SKM-1 treated with dmso at 0.1 percent for 144 hours (cell line): Measurements from ENCODE around the gene MSN.

ENCODE experiments used
- DNase-seq: peaks from one replicate; lab custom pipeline; 2025; ENCODE audit not compliant: unreplicated experiment; lab: John Stamatoyannopoulos, UW

The MSN gene

GRCh38 chrX:65671966-65672365, 4.5 kb downstream of the MSN start:
- no peak for DNase-seq

GRCh38 chrX:65673857-65674203, 6.4 kb downstream of the MSN start:
- DNase-seq = no peak

GRCh38 chrX:65674204-65674893, 6.9 kb downstream of the MSN start:
- no peak for DNase-seq

- DNase-seq = no peak
These were observed 10.6 kb downstream of the MSN start for GRCh38 chrX:65677954-65678469.

- peak; percentile 53 for DNase-seq
These were observed 11.7 kb downstream of the MSN start for GRCh38 chrX:65679071-65679540.

GRCh38 chrX:65681810-65682209, 14.4 kb downstream of the MSN start:
- DNase-seq = no peak

GRCh38 chrX:65685112-65685511, 17.7 kb downstream of the MSN start:
- DNase-seq = no peak

GRCh38 chrX:65686236-65686635, 18.8 kb downstream of the MSN start:
- no peak for DNase-seq

- DNase-seq = no peak
These were observed 19.9 kb downstream of the MSN start for GRCh38 chrX:65687367-65687766.

GRCh38 chrX:65688403-65688871, 21.0 kb downstream of the MSN start:
- DNase-seq = peak; percentile 35

- no peak for DNase-seq
These were observed 21.9 kb downstream of the MSN start for GRCh38 chrX:65689377-65689776.

- no peak for DNase-seq
These were observed 22.8 kb downstream of the MSN start for GRCh38 chrX:65690057-65690855.

GRCh38 chrX:65695849-65696449, 28.5 kb downstream of the MSN start:
- DNase-seq = no peak

- no peak for DNase-seq
These were observed 29.2 kb downstream of the MSN start for GRCh38 chrX:65696613-65697012.

- DNase-seq = peak; percentile 9
These were observed 29.8 kb downstream of the MSN start for GRCh38 chrX:65697211-65697641.

- peak; percentile 78 for DNase-seq
These were observed 30.7 kb downstream of the MSN start for GRCh38 chrX:65697915-65698796.

- no peak for DNase-seq
These were observed 35.5 kb downstream of the MSN start for GRCh38 chrX:65702956-65703355.

- DNase-seq = no peak
These were observed 38.0 kb downstream of the MSN start for GRCh38 chrX:65705439-65705838.

GRCh38 chrX:65706041-65706828, 38.8 kb downstream of the MSN start:
- DNase-seq = no peak

GRCh38 chrX:65707151-65707550, 39.7 kb downstream of the MSN start:
- no peak for DNase-seq
